Hair follicular keratinocyte (primary cell): Measurements from ENCODE around the gene MGAT5. TPM values are rescaled to one million over a fixed set of nuclear protein-coding genes. Genes with fewer than 3 reads are reported as not detected.

Experiments
- total RNA-seq: library from RNA; depleted of rRNA; stranded (reverse); fragments of >200 nt; gene quantifications from 2 replicates; pipeline ENCODE4 v1.2.3, GENCODE V29; 2015

MGAT5 gene, protein sequence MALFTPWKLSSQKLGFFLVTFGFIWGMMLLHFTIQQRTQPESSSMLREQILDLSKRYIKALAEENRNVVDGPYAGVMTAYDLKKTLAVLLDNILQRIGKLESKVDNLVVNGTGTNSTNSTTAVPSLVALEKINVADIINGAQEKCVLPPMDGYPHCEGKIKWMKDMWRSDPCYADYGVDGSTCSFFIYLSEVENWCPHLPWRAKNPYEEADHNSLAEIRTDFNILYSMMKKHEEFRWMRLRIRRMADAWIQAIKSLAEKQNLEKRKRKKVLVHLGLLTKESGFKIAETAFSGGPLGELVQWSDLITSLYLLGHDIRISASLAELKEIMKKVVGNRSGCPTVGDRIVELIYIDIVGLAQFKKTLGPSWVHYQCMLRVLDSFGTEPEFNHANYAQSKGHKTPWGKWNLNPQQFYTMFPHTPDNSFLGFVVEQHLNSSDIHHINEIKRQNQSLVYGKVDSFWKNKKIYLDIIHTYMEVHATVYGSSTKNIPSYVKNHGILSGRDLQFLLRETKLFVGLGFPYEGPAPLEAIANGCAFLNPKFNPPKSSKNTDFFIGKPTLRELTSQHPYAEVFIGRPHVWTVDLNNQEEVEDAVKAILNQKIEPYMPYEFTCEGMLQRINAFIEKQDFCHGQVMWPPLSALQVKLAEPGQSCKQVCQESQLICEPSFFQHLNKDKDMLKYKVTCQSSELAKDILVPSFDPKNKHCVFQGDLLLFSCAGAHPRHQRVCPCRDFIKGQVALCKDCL
- 15.2 and 21.6 TPM in 2 replicates for total RNA-seq

DNA sequence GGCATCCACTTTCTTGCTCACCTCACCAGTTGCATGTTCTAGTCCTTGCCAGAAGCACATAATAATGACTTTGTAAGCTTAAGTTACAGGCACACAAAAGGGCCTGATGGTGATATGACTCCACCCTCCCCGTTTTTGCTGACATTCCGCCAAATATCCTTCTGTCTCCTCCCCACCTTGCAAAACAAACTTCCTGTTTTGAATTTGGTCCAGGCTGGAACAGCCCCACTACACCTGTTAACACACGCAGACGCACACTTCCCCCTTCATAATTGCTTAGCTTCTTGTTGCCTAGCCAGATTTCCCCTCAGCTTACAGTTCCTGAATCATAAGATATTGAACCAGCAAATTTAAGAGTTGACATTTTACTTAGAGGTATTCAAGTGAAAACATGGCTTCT is at the start of gene MGAT5:
MGAT5 (plus strand) TSS at position 269 of the 400 bp plus-strand sequence. CDS start 332 bp downstream, outside the sequence.

